ENCODE data around the gene DCTN4. TPM values are rescaled to one million over a fixed set of nuclear protein-coding genes. Genes with fewer than 3 reads are reported as not detected.

Gene DCTN4
- total RNA-seq, 4 donors from 2014 or later, result 41.7 to 75.9 (median 54.1) TPM

GRCh38 chr5:150723845-150724244, 35.0 kb downstream of the DCTN4 start:
- Histone ChIP-seq H3K9me3 (no peaks in the 10 kb centered on the region), H3K4me3 (no peak overlapping the region), H3K4me1 (no peaks in the 10 kb centered on the region), H3K27me3 (no peaks in the 10 kb centered on the region), H3K36me3 (peaks cover 0 to 93% (median 0%) of the 10 kb centered on the region in 3 donors), H3K27ac (no peak overlapping the region)
- TF ChIP-seq POLR2A (IDR thresholded peaks at IDR 0.05), result no peak
- no peak for TF ChIP-seq CTCF (IDR thresholded peaks at IDR 0.05)
- DNase-seq, result no peak

DNA sequence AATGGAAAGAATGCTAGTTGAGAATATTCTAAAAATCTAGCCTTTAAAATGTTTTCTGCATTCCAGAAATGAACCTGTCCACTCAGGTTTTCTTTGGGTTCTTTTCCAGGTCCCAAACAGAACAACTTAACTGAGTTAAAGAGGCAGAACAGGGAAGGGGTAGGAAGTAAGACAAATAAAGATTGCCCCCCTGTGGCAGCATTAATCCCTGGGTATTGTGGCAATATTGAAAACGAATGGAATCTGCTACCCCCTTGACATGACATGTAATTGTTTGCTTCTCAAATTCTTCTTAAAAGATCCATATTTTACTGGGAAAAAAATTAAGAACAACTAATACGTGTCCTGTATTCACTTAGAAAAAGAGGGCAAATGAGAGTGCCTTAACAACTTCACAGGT, 48.7 kb downstream of the DCTN4 start:
- no peak for DNase-seq
- no peak overlapping the region for H3K27ac ChIP-seq
- no peak overlapping the region for H3K4me3 ChIP-seq
- no peaks in the 10 kb centered on the region for H3K9me3 ChIP-seq
- H3K27me3 ChIP-seq, result no peaks in the 10 kb centered on the region
- peaks cover 0 to 71% (median 0%) of the 10 kb centered on the region in 3 donors for H3K36me3 ChIP-seq
- TF ChIP-seq CTCF (IDR thresholded peaks at IDR 0.05) (peak in 3 of 6 experiments; percentile 24 to 33 (median 26)), POLR2A (IDR thresholded peaks at IDR 0.05) (no peak)
- no peaks in the 10 kb centered on the region for H3K4me1 ChIP-seq

- Histone ChIP-seq H3K27me3 (no peaks in the 10 kb centered on the region), H3K36me3 (peaks cover 0 to 40% (median 0%) of the 10 kb centered on the region in 3 donors), H3K9me3 (no peaks in the 10 kb centered on the region), H3K4me3 (no peak overlapping the region), H3K27ac (no peak overlapping the region), H3K4me1 (no peaks in the 10 kb centered on the region)
- no peak for DNase-seq
- TF ChIP-seq POLR2A (IDR thresholded peaks at IDR 0.05) (no peak), CTCF (IDR thresholded peaks at IDR 0.05) (no peak)
Observed at GRCh38 chr5:150706776-150707390, 51.9 kb downstream of the DCTN4 start.

- Histone ChIP-seq H3K36me3 (peaks cover 0 to 16% (median 0%) of the 10 kb centered on the region in 3 donors), H3K27me3 (no peaks in the 10 kb centered on the region), H3K27ac (no peak overlapping the region), H3K4me1 (peaks cover 0 to 17% (median 4%) of the 10 kb centered on the region in 4 donors), H3K4me3 (no peak overlapping the region), H3K9me3 (no peaks in the 10 kb centered on the region)
- no peak for TF ChIP-seq POLR2A (IDR thresholded peaks at IDR 0.05)
- no peak for TF ChIP-seq CTCF (IDR thresholded peaks at IDR 0.05)
- no peak for DNase-seq
Observed at GRCh38 chr5:150703762-150704161, 55.1 kb downstream of the DCTN4 start.

GRCh38 chr5:150700594-150701377, 58.0 kb downstream of the DCTN4 start, which contains the start of gene RBM22:
Gene RBM22, minus strand, starts transcription at chr5:150701062. Its CDS starts 77 bp downstream, at chr5:150700985.
- Histone ChIP-seq H3K36me3 (peaks cover 0 to 36% (median 0%) of the 10 kb centered on the region in 3 donors), H3K27me3 (no peaks in the 10 kb centered on the region), H3K9me3 (no peaks in the 10 kb centered on the region), H3K4me1 (peaks cover 0 to 18% (median 4%) of the 10 kb centered on the region in 4 donors), H3K4me3 (peak within 1 kb of the TSS; percentile 97 to 100 (median 99)), H3K27ac (peak within 1 kb of the TSS; percentile 97 to 99 (median 98))
- DNase-seq, result peak; percentile 93 to 97 (median 93)
- peak; percentile 49 to 75 (median 61) for TF ChIP-seq CTCF (IDR thresholded peaks at IDR 0.05)
- TF ChIP-seq POLR2A (IDR thresholded peaks at IDR 0.05), result peak; percentile 71 to 83

Measured in Peyer's patch (tissue), 4 donors.